T-helper 9 cell (primary cell): ENCODE results near the gene TTC22.

Experiments
- DNase-seq: peaks from one replicate; pipeline ENCODE4 v3.0.0-alpha.2; 2020

TTC22 gene

GRCh38 chr1:54833121-54833520 lies 32.0 kb upstream of the TTC22 start:
- no peak for DNase-seq

- DNase-seq = no peak
These were observed 25.2 kb upstream of the TTC22 start for GRCh38 chr1:54826226-54826816.

- no peak for DNase-seq
These were observed 24.6 kb upstream of the TTC22 start for GRCh38 chr1:54825696-54826095.

GRCh38 chr1:54823670-54824069 lies 22.5 kb upstream of the TTC22 start:
- DNase-seq = no peak

- no peak for DNase-seq
These were observed 18.6 kb upstream of the TTC22 start for GRCh38 chr1:54819733-54820132.

- DNase-seq = no peak
These were observed 18.0 kb upstream of the TTC22 start for GRCh38 chr1:54819195-54819536.

- DNase-seq = no peak
These were observed 17.5 kb upstream of the TTC22 start for GRCh38 chr1:54818461-54819194.

- DNase-seq = no peak
These were observed 15.8 kb upstream of the TTC22 start for GRCh38 chr1:54816951-54817350.

GRCh38 chr1:54816130-54816529 lies 15.0 kb upstream of the TTC22 start:
- no peak for DNase-seq

- no peak for DNase-seq
These were observed 14.2 kb upstream of the TTC22 start for GRCh38 chr1:54815086-54815876.

GRCh38 chr1:54814571-54814970 lies 13.4 kb upstream of the TTC22 start:
- DNase-seq = no peak

GRCh38 chr1:54814126-54814498 lies 13.0 kb upstream of the TTC22 start:
- DNase-seq = no peak

GRCh38 chr1:54813485-54814125 lies 12.5 kb upstream of the TTC22 start:
- no peak for DNase-seq

GRCh38 chr1:54812801-54813484 lies 11.8 kb upstream of the TTC22 start:
- DNase-seq = no peak

GRCh38 chr1:54811739-54812655 lies 10.9 kb upstream of the TTC22 start:
- DNase-seq = no peak

GRCh38 chr1:54811066-54811465 lies 9.9 kb upstream of the TTC22 start:
- no peak for DNase-seq

- peak; percentile 54 for DNase-seq
These were observed 9.2 kb upstream of the TTC22 start for GRCh38 chr1:54810153-54810942.

GRCh38 chr1:54809496-54810074 lies 8.5 kb upstream of the TTC22 start:
- no peak for DNase-seq

GRCh38 chr1:54808443-54809207 lies 7.5 kb upstream of the TTC22 start:
- DNase-seq = no peak

GRCh38 chr1:54807756-54808155 lies 6.6 kb upstream of the TTC22 start:
- DNase-seq = no peak
